Upper lobe of right lung (tissue), 1 donor: ENCODE results near the gene GHR. TPM values are rescaled to one million over a fixed set of nuclear protein-coding genes. Genes with fewer than 3 reads are reported as not detected.

Experiments
- ATAC-seq: fragments of 200-7000 bp; cut with Tn5 transposase; one replicate; pipeline ENCODE4 v1.9.1; 2020; ENCODE audit warnings: mild to moderate bottlenecking, moderate library complexity
- DNase-seq: peaks from one replicate; pipeline ENCODE4 v3.0.0-alpha.2; 2020
- H3K27ac ChIP-seq: fragments of 200-600 bp; one replicate; pipeline ENCODE4 v1.8.0; 2022
- H3K27me3 ChIP-seq: fragments of 200-600 bp; one replicate; pipeline ENCODE4 v1.8.0; 2022; ENCODE audit warnings: mild to moderate bottlenecking
- H3K36me3 ChIP-seq: fragments of 200-600 bp; one replicate; pipeline ENCODE4 v1.8.0; 2022
- H3K4me1 ChIP-seq: fragments of 200-600 bp; one replicate; pipeline ENCODE4 v1.8.0; 2022
- H3K4me3 ChIP-seq: fragments of 200-600 bp; one replicate; pipeline ENCODE4 v1.8.0; 2022; ENCODE audit warnings: mild to moderate bottlenecking
- H3K9me3 ChIP-seq: fragments of 200-600 bp; one replicate; pipeline ENCODE4 v1.8.0; 2022
- CTCF ChIP-seq: fragments of 200-600 bp; IDR thresholded peaks from one replicate; pipeline ENCODE4 v1.8.0; 2022; ENCODE audit warnings: antibody characterized with exemption
- intact Hi-C: fragments of 100-400 bp; cut with DNase I; formaldehyde crosslinking; loops from one replicate; pipeline ENCODE4 v1.11.0; 2022
- total RNA-seq: library from RNA; stranded (reverse); fragmentation: NEBNext Ultra II Directional; extraction: Animal tissue kit (Norgen Biotek cat#: 25700); gene quantifications from one replicate; pipeline ENCODE4 v1.2.1, GENCODE V29; 2021
- donor health status: DM: no; HTN: yes; CAD: no; lungs with severe emphysema.

Gene GHR
- total RNA-seq, 1 donor from 2014 or later: 6.6 TPM

DNA sequence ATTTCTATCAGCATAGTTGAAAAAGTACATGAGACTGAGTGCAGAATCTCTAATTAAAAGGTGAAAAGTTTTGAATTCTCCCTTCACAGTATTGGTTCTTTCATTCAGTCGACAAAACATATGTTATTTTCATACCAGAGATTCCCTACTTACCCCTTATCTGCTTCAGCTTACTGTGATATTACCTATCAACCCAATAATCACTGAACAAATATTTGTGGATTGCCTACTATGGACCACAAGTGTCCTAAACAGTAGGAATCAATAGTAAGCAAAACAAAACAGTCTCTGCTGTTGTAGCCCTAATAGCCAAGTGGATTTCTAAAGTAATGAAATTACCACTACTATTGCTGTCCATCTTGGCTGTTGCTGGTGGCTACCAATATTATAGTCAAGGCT lies 344.9 kb downstream of the GHR start:
- H3K9me3 ChIP-seq: no peaks in the 10 kb centered on the region
- no peak for DNase-seq
- no peak for ATAC-seq
- no peak overlapping the region for H3K4me3 ChIP-seq
- intact Hi-C loops: no loop called here
- H3K4me1 ChIP-seq: no peaks in the 10 kb centered on the region
- no peaks in the 10 kb centered on the region for H3K27me3 ChIP-seq
- no peak overlapping the region for H3K27ac ChIP-seq
- TF ChIP-seq CTCF: no peak
- H3K36me3 ChIP-seq: no peaks in the 10 kb centered on the region

GRCh38 chr5:42770003-42770402 lies 346.8 kb downstream of the GHR start:
- H3K4me1 ChIP-seq: no peaks in the 10 kb centered on the region
- no peaks in the 10 kb centered on the region for H3K36me3 ChIP-seq
- intact Hi-C loops: no loop called here
- no peak for TF ChIP-seq CTCF
- no peak overlapping the region for H3K4me3 ChIP-seq
- no peak overlapping the region for H3K27ac ChIP-seq
- DNase-seq: no peak
- H3K27me3 ChIP-seq: no peaks in the 10 kb centered on the region
- ATAC-seq: no peak
- no peaks in the 10 kb centered on the region for H3K9me3 ChIP-seq
